Measurements from ENCODE around the gene SLC22A23. TPM values are rescaled to one million over a fixed set of nuclear protein-coding genes. Genes with fewer than 3 reads are reported as not detected.

The SLC22A23 gene
- total RNA-seq, 1 donor from 2014 or later, result 0.95 TPM

DNA sequence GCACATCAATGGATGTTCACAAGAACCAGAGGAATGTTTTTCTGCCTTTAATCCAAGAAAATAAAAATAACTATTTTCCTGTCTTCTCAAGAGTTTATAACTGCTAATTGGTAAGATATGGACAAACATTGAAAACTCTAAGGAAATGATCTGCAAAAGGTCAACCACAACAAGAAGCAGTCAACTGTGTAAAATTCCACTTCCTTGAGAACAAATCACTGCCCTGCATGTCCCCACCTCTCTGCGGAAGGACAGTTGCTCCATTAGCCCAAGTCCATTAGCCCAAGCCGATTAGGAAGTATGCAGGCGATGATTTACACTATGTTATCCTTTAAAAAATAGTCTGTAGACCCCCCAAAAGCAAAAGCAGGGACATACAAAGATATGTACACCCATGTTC, 27.6 kb downstream of the SLC22A23 start:
- ChIA-PET POLR2A (no interaction called here), CTCF (no interaction called here)
- no peak overlapping the region for H3K27ac Mint-ChIP-seq
- H3K4me3 Mint-ChIP-seq, result no peak overlapping the region
- H3K9me3 Mint-ChIP-seq, result no peaks in the 10 kb centered on the region
- ATAC-seq (ENCODE audit: low read depth) (no peak), DNase-seq (no peak)
- no peaks in the 10 kb centered on the region for H3K36me3 Mint-ChIP-seq (ENCODE audit: low read depth)
- intact Hi-C loops (cut with micrococcal nuclease), result no loop called here
- TF ChIP-seq, protein P1, sequence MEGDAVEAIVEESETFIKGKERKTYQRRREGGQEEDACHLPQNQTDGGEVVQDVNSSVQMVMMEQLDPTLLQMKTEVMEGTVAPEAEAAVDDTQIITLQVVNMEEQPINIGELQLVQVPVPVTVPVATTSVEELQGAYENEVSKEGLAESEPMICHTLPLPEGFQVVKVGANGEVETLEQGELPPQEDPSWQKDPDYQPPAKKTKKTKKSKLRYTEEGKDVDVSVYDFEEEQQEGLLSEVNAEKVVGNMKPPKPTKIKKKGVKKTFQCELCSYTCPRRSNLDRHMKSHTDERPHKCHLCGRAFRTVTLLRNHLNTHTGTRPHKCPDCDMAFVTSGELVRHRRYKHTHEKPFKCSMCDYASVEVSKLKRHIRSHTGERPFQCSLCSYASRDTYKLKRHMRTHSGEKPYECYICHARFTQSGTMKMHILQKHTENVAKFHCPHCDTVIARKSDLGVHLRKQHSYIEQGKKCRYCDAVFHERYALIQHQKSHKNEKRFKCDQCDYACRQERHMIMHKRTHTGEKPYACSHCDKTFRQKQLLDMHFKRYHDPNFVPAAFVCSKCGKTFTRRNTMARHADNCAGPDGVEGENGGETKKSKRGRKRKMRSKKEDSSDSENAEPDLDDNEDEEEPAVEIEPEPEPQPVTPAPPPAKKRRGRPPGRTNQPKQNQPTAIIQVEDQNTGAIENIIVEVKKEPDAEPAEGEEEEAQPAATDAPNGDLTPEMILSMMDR (IDR thresholded peaks at IDR 0.05), result no peak
- no peaks in the 10 kb centered on the region for H3K4me1 Mint-ChIP-seq
- peaks cover 17% of the 10 kb centered on the region for H3K27me3 Mint-ChIP-seq

DNA sequence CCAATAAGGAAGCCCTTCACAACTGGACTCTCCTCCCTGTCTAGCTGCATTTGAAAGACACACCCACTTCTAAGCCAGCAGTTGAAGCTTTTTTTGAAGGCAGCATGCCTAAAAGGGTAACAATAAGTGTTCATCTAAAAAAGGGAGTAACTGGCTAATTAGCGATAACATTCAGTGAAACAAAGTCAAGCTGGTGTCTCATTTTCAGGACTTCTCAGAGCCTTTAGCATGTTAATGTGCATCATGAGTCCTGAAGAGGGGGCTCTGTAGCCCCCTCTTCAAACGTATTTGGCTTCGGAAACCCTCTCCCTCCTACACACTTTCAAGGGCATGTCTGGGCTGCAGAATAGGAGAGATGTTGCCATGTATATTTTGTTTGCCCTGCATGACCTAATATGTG, 28.1 kb downstream of the SLC22A23 start:
- ATAC-seq (ENCODE audit: low read depth) (no peak), DNase-seq (no peak)
- ChIA-PET CTCF (no interaction called here), POLR2A (no interaction called here)
- no peaks in the 10 kb centered on the region for H3K36me3 Mint-ChIP-seq (ENCODE audit: low read depth)
- H3K4me3 Mint-ChIP-seq, result no peak overlapping the region
- TF ChIP-seq, protein P1 (IDR thresholded peaks at IDR 0.05), result no peak
- H3K9me3 Mint-ChIP-seq, result no peaks in the 10 kb centered on the region
- H3K27me3 Mint-ChIP-seq, result peaks cover 21% of the 10 kb centered on the region
- H3K4me1 Mint-ChIP-seq, result no peaks in the 10 kb centered on the region
- no peak overlapping the region for H3K27ac Mint-ChIP-seq
- intact Hi-C loops (cut with micrococcal nuclease), result no loop called here

- Mint-ChIP-seq H3K4me1 (no peaks in the 10 kb centered on the region), H3K27ac (no peak overlapping the region), H3K36me3 (ENCODE audit: low read depth) (no peaks in the 10 kb centered on the region), H3K9me3 (no peaks in the 10 kb centered on the region), H3K27me3 (peaks cover 21% of the 10 kb centered on the region), H3K4me3 (no peak overlapping the region)
- intact Hi-C loops (cut with micrococcal nuclease), result no loop called here
- ChIA-PET POLR2A (no interaction called here), CTCF (no interaction called here)
- DNase-seq (no peak), ATAC-seq (ENCODE audit: low read depth) (no peak)
- TF ChIP-seq, protein P1 (IDR thresholded peaks at IDR 0.05), result no peak
Observed at GRCh38 chr6:3428247-3428646, 28.6 kb downstream of the SLC22A23 start.

- DNase-seq (no peak), ATAC-seq (ENCODE audit: low read depth) (no peak)
- TF ChIP-seq, protein P1 (IDR thresholded peaks at IDR 0.05), result no peak
- H3K27ac Mint-ChIP-seq, result no peak overlapping the region
- intact Hi-C loops (cut with micrococcal nuclease), result no loop called here
- H3K27me3 Mint-ChIP-seq, result peaks cover 25% of the 10 kb centered on the region
- CTCF ChIA-PET, result no interaction called here
- POLR2A ChIA-PET, result no interaction called here
- H3K36me3 Mint-ChIP-seq (ENCODE audit: low read depth), result no peaks in the 10 kb centered on the region
- no peak overlapping the region for H3K4me3 Mint-ChIP-seq
- H3K4me1 Mint-ChIP-seq, result no peaks in the 10 kb centered on the region
- H3K9me3 Mint-ChIP-seq, result no peaks in the 10 kb centered on the region
Observed at GRCh38 chr6:3427687-3428085, 29.2 kb downstream of the SLC22A23 start.

GRCh38 chr6:3426927-3427686, 29.7 kb downstream of the SLC22A23 start:
- Mint-ChIP-seq H3K36me3 (ENCODE audit: low read depth) (no peaks in the 10 kb centered on the region), H3K9me3 (no peaks in the 10 kb centered on the region), H3K27ac (no peak overlapping the region), H3K4me3 (no peak overlapping the region), H3K4me1 (no peaks in the 10 kb centered on the region), H3K27me3 (peaks cover 25% of the 10 kb centered on the region)
- ChIA-PET CTCF (no interaction called here), POLR2A (no interaction called here)
- DNase-seq (no peak), ATAC-seq (ENCODE audit: low read depth) (no peak)
- intact Hi-C loops (cut with micrococcal nuclease), result no loop called here
- TF ChIP-seq, protein P1 (IDR thresholded peaks at IDR 0.05), result no peak

All from activated B cell treated with CpG ODN at 0.5 μM for 24 hours (primary cell).